Measurements from ENCODE around the gene NBEAL2. TPM values are rescaled to one million over a fixed set of nuclear protein-coding genes. Genes with fewer than 3 reads are reported as not detected.
"Not testable (repeated sequence)": the region's sequence is repeated elsewhere in the genome, so short reads cannot be mapped to it uniquely, and the experiment has no call there.

Gene NBEAL2
- total RNA-seq, 2 donors from 2014 or later: 25.8 to 53.5 TPM

DNA sequence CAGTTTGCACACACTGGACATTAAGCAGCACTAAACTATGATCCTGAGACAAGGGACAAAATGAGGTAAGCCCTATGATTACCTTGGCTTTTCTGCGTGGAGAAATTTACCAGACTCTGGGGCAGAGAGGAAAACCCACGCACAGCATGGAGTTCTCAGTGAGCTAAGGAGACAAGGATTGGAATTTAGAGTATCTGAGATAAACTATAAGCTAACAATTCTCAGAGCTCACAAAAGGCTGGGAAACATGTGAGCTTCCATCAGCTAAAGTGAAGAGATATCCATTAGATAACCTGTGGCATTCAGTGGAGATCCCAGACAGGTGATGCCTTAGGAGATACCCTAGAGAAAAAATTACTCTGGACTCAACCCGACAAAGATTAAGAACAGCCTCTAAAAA, 48.7 kb downstream of the NBEAL2 start:
- 80% methylated on average over 3 of the region's 3 CpGs for WGBS
- Histone ChIP-seq H3K9me3 (no peaks in the 10 kb centered on the region), H3K27me3 (replicated peaks; ENCODE audit: insufficient read depth) (no peaks in the 10 kb centered on the region), H3K4me1 (replicated peaks) (no peaks in the 10 kb centered on the region), H3K36me3 (no peaks in the 10 kb centered on the region), H3K4me3 (no peak overlapping the region), H3K27ac (no peak overlapping the region)
- TF ChIP-seq, protein P1, sequence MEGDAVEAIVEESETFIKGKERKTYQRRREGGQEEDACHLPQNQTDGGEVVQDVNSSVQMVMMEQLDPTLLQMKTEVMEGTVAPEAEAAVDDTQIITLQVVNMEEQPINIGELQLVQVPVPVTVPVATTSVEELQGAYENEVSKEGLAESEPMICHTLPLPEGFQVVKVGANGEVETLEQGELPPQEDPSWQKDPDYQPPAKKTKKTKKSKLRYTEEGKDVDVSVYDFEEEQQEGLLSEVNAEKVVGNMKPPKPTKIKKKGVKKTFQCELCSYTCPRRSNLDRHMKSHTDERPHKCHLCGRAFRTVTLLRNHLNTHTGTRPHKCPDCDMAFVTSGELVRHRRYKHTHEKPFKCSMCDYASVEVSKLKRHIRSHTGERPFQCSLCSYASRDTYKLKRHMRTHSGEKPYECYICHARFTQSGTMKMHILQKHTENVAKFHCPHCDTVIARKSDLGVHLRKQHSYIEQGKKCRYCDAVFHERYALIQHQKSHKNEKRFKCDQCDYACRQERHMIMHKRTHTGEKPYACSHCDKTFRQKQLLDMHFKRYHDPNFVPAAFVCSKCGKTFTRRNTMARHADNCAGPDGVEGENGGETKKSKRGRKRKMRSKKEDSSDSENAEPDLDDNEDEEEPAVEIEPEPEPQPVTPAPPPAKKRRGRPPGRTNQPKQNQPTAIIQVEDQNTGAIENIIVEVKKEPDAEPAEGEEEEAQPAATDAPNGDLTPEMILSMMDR (IDR thresholded peaks at IDR 0.05): no peak
- TF ChIP-seq POLR2AphosphoS5 (IDR thresholded peaks at IDR 0.05): no peak
- no peak for TF ChIP-seq POLR2A (IDR thresholded peaks at IDR 0.05)
- no peak for DNase-seq (ENCODE audit: low spot score)
- intact Hi-C loops (cut with DNase I): no loop called here

DNA sequence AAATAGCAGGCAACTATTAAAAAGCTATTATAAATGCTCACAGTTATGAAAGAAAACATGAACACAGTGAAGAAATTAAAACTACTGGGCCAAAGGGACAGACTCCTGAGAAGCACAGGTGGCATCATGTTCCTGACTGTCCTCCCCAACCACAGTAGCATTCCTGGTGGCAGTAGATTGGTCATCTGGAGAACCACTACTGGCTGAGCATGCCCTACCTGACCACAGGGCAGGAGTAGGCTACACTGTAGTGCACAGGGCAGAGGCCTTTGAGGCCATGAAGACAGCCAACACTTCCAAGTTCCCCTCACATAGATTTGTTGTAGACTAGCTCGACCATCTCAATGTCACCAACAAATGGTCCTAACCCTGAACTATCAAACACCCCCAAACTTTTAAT, 49.2 kb downstream of the NBEAL2 start:
- Histone ChIP-seq H3K36me3 (no peaks in the 10 kb centered on the region), H3K4me1 (replicated peaks) (no peaks in the 10 kb centered on the region), H3K27me3 (replicated peaks; ENCODE audit: insufficient read depth) (no peaks in the 10 kb centered on the region), H3K27ac (no peak overlapping the region), H3K4me3 (no peak overlapping the region), H3K9me3 (no peaks in the 10 kb centered on the region)
- 100% methylated on average over 1 of the region's 1 CpG for WGBS
- intact Hi-C loops (cut with DNase I): no loop called here
- DNase-seq (ENCODE audit: low spot score): no peak
- TF ChIP-seq POLR2AphosphoS5 (IDR thresholded peaks at IDR 0.05) (no peak), POLR2A (IDR thresholded peaks at IDR 0.05) (no peak)
- TF ChIP-seq, protein P1 (IDR thresholded peaks at IDR 0.05): no peak

DNA sequence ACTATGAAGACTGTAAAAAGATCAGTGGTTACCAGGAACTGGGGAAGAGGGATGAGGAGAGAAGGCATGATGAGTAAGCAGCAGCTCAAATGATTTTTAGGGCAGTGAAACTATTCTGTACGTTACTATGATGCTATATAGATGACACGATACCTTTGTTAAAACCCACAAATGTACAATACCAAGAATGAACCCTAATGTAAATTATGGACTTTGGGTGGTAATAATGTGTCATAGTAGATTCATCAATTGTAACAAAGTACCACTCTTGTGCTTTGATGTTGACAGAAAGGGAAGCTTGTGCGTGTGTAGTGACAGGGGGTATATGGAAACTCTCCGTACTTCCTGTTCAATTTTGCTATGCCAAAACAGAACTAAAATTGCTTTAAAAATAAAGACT, 51.6 kb downstream of the NBEAL2 start:
- H3K4me1 ChIP-seq (replicated peaks); H3K27me3 ChIP-seq (replicated peaks; ENCODE audit: insufficient read depth); DNase-seq (ENCODE audit: low spot score); H3K36me3 ChIP-seq; H3K9me3 ChIP-seq; H3K4me3 ChIP-seq; intact Hi-C loops (cut with DNase I); H3K27ac ChIP-seq: not testable (repeated sequence)
- 73% methylated on average over 4 of the region's 4 CpGs for WGBS

DNA sequence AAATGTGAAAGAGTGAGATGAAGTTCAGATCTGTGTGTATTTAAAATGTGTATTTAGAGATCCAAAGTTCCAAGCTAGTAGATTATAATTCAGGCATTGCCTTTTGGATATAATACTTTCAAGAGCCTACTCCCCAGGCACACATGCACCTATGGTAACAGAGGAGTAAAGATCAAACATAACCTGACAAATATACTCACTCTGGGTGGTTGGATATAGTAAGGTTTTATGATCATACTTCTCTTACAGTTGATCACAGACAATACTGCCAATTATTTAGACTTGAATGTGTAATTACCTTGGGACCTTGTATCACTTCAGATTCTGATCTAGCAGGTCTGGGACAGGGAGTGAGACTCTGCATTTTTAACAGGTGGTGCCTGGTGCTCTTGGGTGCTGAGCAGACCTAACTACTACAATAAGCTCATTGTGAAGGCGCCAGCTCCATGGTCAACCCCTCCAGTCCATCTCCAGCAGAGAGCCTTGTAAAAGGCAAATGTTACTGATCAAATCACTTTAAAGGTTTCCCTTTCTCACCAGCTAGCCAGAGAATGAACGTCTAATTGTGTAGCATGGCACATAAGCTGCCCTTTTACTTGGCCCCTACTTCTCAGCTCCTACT, 55.5 kb downstream of the NBEAL2 start:
- intact Hi-C loops (cut with DNase I): no loop called here
- Histone ChIP-seq H3K9me3 (no peaks in the 10 kb centered on the region), H3K36me3 (peaks cover 0 to 4% of the 10 kb centered on the region in 2 donors), H3K27me3 (replicated peaks; ENCODE audit: insufficient read depth) (no peaks in the 10 kb centered on the region), H3K27ac (no peak overlapping the region), H3K4me3 (no peak overlapping the region), H3K4me1 (replicated peaks) (no peaks in the 10 kb centered on the region)
- DNase-seq (ENCODE audit: low spot score): peak; percentile 30
- TF ChIP-seq, protein P1 (IDR thresholded peaks at IDR 0.05): no peak
- TF ChIP-seq POLR2AphosphoS5 (IDR thresholded peaks at IDR 0.05) (no peak), POLR2A (IDR thresholded peaks at IDR 0.05) (no peak)
- WGBS: 34% methylated on average over 2 of the region's 2 CpGs

DNA sequence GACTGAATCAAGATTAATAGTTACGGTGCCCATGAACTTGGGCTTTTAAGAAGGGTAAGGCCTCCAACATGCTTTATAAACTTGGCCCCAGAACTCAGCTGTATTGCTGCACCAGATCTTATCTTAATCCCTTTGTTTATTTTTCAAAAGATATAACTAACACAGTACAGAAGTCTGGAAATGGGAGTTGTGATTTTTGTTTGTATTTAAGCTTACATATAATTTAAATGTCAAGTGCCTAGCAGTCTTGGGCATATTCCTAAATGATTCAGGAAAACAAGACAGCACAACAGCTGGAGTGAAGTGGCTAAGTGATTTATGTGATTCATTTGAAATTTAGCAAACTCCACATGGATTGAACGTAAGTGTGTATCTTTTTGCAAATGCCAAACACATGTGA, 56.2 kb downstream of the NBEAL2 start:
- H3K4me1 ChIP-seq (replicated peaks): no peaks in the 10 kb centered on the region
- peaks cover 0 to 4% of the 10 kb centered on the region in 2 donors for H3K36me3 ChIP-seq
- H3K9me3 ChIP-seq: no peaks in the 10 kb centered on the region
- no peak overlapping the region for H3K27ac ChIP-seq
- intact Hi-C loops (cut with DNase I): no loop called here
- H3K4me3 ChIP-seq: no peak overlapping the region
- no peak for DNase-seq (ENCODE audit: low spot score)
- 22% methylated on average over 2 of the region's 2 CpGs for WGBS
- H3K27me3 ChIP-seq (replicated peaks; ENCODE audit: insufficient read depth): no peaks in the 10 kb centered on the region
- TF ChIP-seq POLR2A (IDR thresholded peaks at IDR 0.05) (no peak), POLR2AphosphoS5 (IDR thresholded peaks at IDR 0.05) (no peak)
- TF ChIP-seq, protein P1 (IDR thresholded peaks at IDR 0.05): no peak
